SK-N-SH (cell line): Measurements from ENCODE around the gene CCR3. TPM values are rescaled to one million over a fixed set of nuclear protein-coding genes. Genes with fewer than 3 reads are reported as not detected.

Experiments used
- CTCF ChIA-PET: fragments of 300-600, 350-600 bp; formaldehyde crosslinking; extraction: SDS; loops from one replicate; lab custom pipeline; 2021; lab: Yijun Ruan, JAX
- POLR2A ChIA-PET: fragments of 350-600 bp; sonication (Branson Sonifier 250); formaldehyde crosslinking; extraction: SDS; loops from one replicate; lab custom pipeline; 2020; ENCODE audit warnings: antibody characterized with exemption, inconsistent platforms; lab: Yijun Ruan, JAX
- DNase-seq: peaks from one replicate; pipeline ENCODE4 v3.0.0; 2012
- H2AFZ ChIP-seq: fragments of 200-600 bp; sonication (generic); 2 replicates; pipeline ENCODE4 v1.8.1; 2016; ENCODE audit warnings: antibody characterized with exemption, mild to moderate bottlenecking, low read depth
- H3F3A ChIP-seq: fragments of 200-600 bp; sonication (generic); replicated peaks from 2 replicates; pipeline ENCODE3; 2016; ENCODE audit warnings: antibody characterized with exemption, mild to moderate bottlenecking; ENCODE audit not compliant: insufficient read depth
- H3K27ac ChIP-seq, 2 experiments: fragments of 200-500 bp in 1 of 2; fragments of 200-600 bp in 1 of 2; sonication (Bioruptor generic) in 1 of 2; sonication (generic), shearing (Covaris generic) in 1 of 2; 2 replicates each; pipeline versions ENCODE4 v1.5.1 to v1.6.1; 2014 to 2016; ENCODE audit warnings: low read depth in 2 of 2, inconsistent platforms in 1 of 2, low read length in 1 of 2, mild to moderate bottlenecking in 1 of 2, mixed read lengths in 1 of 2
- H3K27me3 ChIP-seq: fragments of 200-600 bp; sonication (generic), shearing (Covaris generic); 2 replicates; pipeline ENCODE4 v1.6.1; 2016; ENCODE audit warnings: mixed run types; ENCODE audit not compliant: insufficient read depth
- H3K36me3 ChIP-seq, 2 experiments: fragments of 200-500 bp in 1 of 2; fragments of 200-600 bp in 1 of 2; sonication (Bioruptor generic) in 1 of 2; sonication (generic) in 1 of 2; replicated peaks in 1 of 2; 2 replicates each; pipeline versions ENCODE3 to v1.5.1; 2014 to 2016; ENCODE audit warnings: low read length in 1 of 2, mild to moderate bottlenecking in 1 of 2; ENCODE audit not compliant: insufficient read depth in 2 of 2, control insufficient read depth in 1 of 2
- H3K4me1 ChIP-seq, 2 experiments: fragments of 200-500 bp in 1 of 2; fragments of 200-600 bp in 1 of 2; sonication (Bioruptor generic) in 1 of 2; sonication (generic), shearing (Covaris generic) in 1 of 2; 2 replicates each; pipeline versions ENCODE4 v1.5.1 to v1.6.1; 2014 to 2016; ENCODE audit warnings: low read depth in 1 of 2, low read length in 1 of 2, mixed run types in 1 of 2; ENCODE audit not compliant: insufficient read depth in 2 of 2, control insufficient read depth in 1 of 2
- H3K4me2 ChIP-seq: fragments of 200-600 bp; sonication (generic), shearing (Covaris generic); 2 replicates; pipeline ENCODE4 v1.6.1; 2017; ENCODE audit warnings: mixed run types
- H3K4me3 ChIP-seq, 2 experiments: fragments of 200-500 bp in 1 of 2; fragments of 200-600 bp in 1 of 2; sonication (Bioruptor generic) in 1 of 2; sonication (generic), shearing (Covaris generic) in 1 of 2; 2 replicates each; pipeline versions ENCODE4 v1.5.1 to v1.8.1; 2014 to 2016; ENCODE audit warnings: low read depth in 2 of 2, inconsistent platforms in 1 of 2, low read length in 1 of 2, mild to moderate bottlenecking in 1 of 2, mixed read lengths in 1 of 2, moderate library complexity in 1 of 2
- H3K79me2 ChIP-seq: fragments of 200-600 bp; sonication (generic); 2 replicates; pipeline ENCODE4 v1.8.1; 2017; ENCODE audit warnings: mild to moderate bottlenecking; ENCODE audit not compliant: insufficient read depth
- H3K9ac ChIP-seq: fragments of 200-600 bp; sonication (generic); 2 replicates; pipeline ENCODE4 v1.6.1; 2017; ENCODE audit warnings: mixed run types
- H3K9me2 ChIP-seq: fragments of 200-600 bp; sonication (generic); 2 replicates; pipeline ENCODE4 v1.6.1; 2017; ENCODE audit warnings: mixed run types
- H3K9me3 ChIP-seq: fragments of 200-600 bp; sonication (generic); 2 replicates; pipeline ENCODE4 v1.6.1; 2017; ENCODE audit warnings: mixed run types, mild to moderate bottlenecking, moderate library complexity
- H4K20me1 ChIP-seq: fragments of 200-600 bp; sonication (generic); 2 replicates; pipeline ENCODE4 v1.6.1; 2017; ENCODE audit warnings: mild to moderate bottlenecking, mixed run types; ENCODE audit not compliant: insufficient read depth
- ELF1 ChIP-seq: IDR thresholded peaks from 2 replicates; pipeline ENCODE4 v1.4.0; 2012
- EP300 ChIP-seq, 2 experiments: IDR thresholded peaks; 2 replicates each; pipeline versions ENCODE4 v1.4.0 to v1.6.1; 2012; ENCODE audit warnings: borderline replicate concordance in 1 of 2, low read depth in 1 of 2, low read length in 1 of 2
- EZH2phosphoT487 ChIP-seq: fragments of 200-600 bp; sonication (generic); IDR thresholded peaks from 2 replicates; pipeline ENCODE4 v1.6.1; 2017; ENCODE audit warnings: low read depth, mixed run types, mild to moderate bottlenecking, antibody characterized with exemption, moderate library complexity, borderline replicate concordance
- FOXJ3 ChIP-seq: sonication (generic); formaldehyde crosslinking; IDR thresholded peaks from 2 replicates; pipeline ENCODE4 v1.5.1; 2020; ENCODE audit warnings: mild to moderate bottlenecking, missing genetic modification reagents
- FOXM1 ChIP-seq: IDR thresholded peaks from 2 replicates; pipeline ENCODE4 v1.4.0; 2012; ENCODE audit warnings: low read depth, mild to moderate bottlenecking
- GABPA ChIP-seq: IDR thresholded peaks from 2 replicates; pipeline ENCODE4 v1.4.0; 2012; ENCODE audit warnings: low read depth, mild to moderate bottlenecking
- GATA2 ChIP-seq: sonication (generic); formaldehyde crosslinking; IDR thresholded peaks from 2 replicates; pipeline ENCODE4 v1.5.0; 2020; ENCODE audit warnings: mild to moderate bottlenecking, missing genetic modification reagents
- IRF3 ChIP-seq: fragments of 150-350 bp; IDR thresholded peaks from 2 replicates; pipeline ENCODE4 v1.6.1; 2016; ENCODE audit warnings: mild to moderate bottlenecking, low read depth, low read length
- JUND ChIP-seq: IDR thresholded peaks from 2 replicates; pipeline ENCODE4 v1.4.0; 2012
- MEF2A ChIP-seq: IDR thresholded peaks from 2 replicates; pipeline ENCODE4 v1.4.0; 2012; ENCODE audit warnings: low read depth, borderline replicate concordance
- NRF1 ChIP-seq: IDR thresholded peaks from 2 replicates; pipeline ENCODE4 v1.6.1; 2012; ENCODE audit warnings: low read depth, mild to moderate bottlenecking, low read length
- POLR2AphosphoS5 ChIP-seq: IDR thresholded peaks from 2 replicates; pipeline ENCODE4 v1.6.1; 2012; ENCODE audit warnings: low read depth, low read length
- RAD21 ChIP-seq: IDR thresholded peaks from 2 replicates; pipeline ENCODE4 v1.6.1; 2012; ENCODE audit warnings: mild to moderate bottlenecking, low read length
- SIN3A ChIP-seq: IDR thresholded peaks from 2 replicates; pipeline ENCODE4 v1.6.1; 2012; ENCODE audit warnings: low read depth, mild to moderate bottlenecking, low read length, moderate library complexity, borderline replicate concordance
- SMC3 ChIP-seq: IDR thresholded peaks from 2 replicates; pipeline ENCODE4 v1.6.1; 2012; ENCODE audit warnings: low read depth, low read length, improper control_type of control experiment
- TAF1 ChIP-seq: IDR thresholded peaks from 2 replicates; pipeline ENCODE4 v1.6.1; 2012; ENCODE audit warnings: low read depth, mild to moderate bottlenecking, low read length, moderate library complexity, borderline replicate concordance
- TEAD4 ChIP-seq: IDR thresholded peaks from 2 replicates; pipeline ENCODE4 v1.4.0; 2012; ENCODE audit warnings: mild to moderate bottlenecking, borderline replicate concordance; ENCODE audit not compliant: insufficient read depth
- USF1 ChIP-seq: IDR thresholded peaks from 2 replicates; pipeline ENCODE4 v1.4.0; 2012; ENCODE audit warnings: low read depth, borderline replicate concordance
- WGBS: methylation state at CpG from one replicate; pipeline ENCODE4 v1.1.6; 2017; ENCODE audit warnings: low lambda C conversion rate; 5-methylcytosine and 5-hydroxymethylcytosine counted together
- polyA plus RNA-seq, 3 experiments: library from polyadenylated mRNA; depleted of rRNA; stranded (reverse); fragments of >200 nt; gene quantifications; 2 replicates each; pipeline ENCODE4 v1.2.3, GENCODE V29; 2012
- TF ChIP-seq, protein P1 (sequence below): IDR thresholded peaks from 2 replicates; pipeline ENCODE4 v1.4.0; 2012; ENCODE audit warnings: low read depth
- TF ChIP-seq, protein P2 (sequence below): fragments of 150-350 bp; IDR thresholded peaks from 2 replicates; pipeline ENCODE4 v1.6.1; 2017; ENCODE audit warnings: antibody characterized with exemption, low read length, low read depth, borderline replicate concordance

CCR3 gene
- polyA plus RNA-seq, 1 of the 3 experiments (the other 2 are of a cell fraction), result not detected

GRCh38 chr3:46261926-46262594 lies 19.8 kb downstream of the CCR3 start:
- DNase-seq, result no peak
- no peaks in the 10 kb centered on the region for H3K36me3 ChIP-seq
- H3K4me1 ChIP-seq, result no peaks in the 10 kb centered on the region
- WGBS, result 3% methylated on average over 5 of the region's 5 CpGs
- TF ChIP-seq TAF1, result no peak
- no peak for TF ChIP-seq RAD21
- TF ChIP-seq, protein P1, sequence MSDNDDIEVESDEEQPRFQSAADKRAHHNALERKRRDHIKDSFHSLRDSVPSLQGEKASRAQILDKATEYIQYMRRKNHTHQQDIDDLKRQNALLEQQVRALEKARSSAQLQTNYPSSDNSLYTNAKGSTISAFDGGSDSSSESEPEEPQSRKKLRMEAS, result no peak
- no peak for TF ChIP-seq POLR2AphosphoS5
- no peak for TF ChIP-seq EZH2phosphoT487
- no peak for TF ChIP-seq ELF1
- no peak for TF ChIP-seq IRF3
- TF ChIP-seq GATA2, result no peak
- TF ChIP-seq JUND, result no peak
- TF ChIP-seq USF1, result no peak
- TF ChIP-seq MEF2A, result no peak
- TF ChIP-seq EP300 (IDR thresholded peaks at IDR 0.05; ENCODE audit: borderline replicate concordance in 1 of 2, low read depth in 1 of 2, low read length in 1 of 2), result no peak
- TF ChIP-seq, protein P2, sequence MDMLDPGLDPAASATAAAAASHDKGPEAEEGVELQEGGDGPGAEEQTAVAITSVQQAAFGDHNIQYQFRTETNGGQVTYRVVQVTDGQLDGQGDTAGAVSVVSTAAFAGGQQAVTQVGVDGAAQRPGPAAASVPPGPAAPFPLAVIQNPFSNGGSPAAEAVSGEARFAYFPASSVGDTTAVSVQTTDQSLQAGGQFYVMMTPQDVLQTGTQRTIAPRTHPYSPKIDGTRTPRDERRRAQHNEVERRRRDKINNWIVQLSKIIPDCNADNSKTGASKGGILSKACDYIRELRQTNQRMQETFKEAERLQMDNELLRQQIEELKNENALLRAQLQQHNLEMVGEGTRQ, result no peak
- TF ChIP-seq FOXM1, result no peak
- no peak for TF ChIP-seq NRF1
- no peak for TF ChIP-seq SMC3
- no peak for TF ChIP-seq FOXJ3 (CRISPR knock-in tag)
- no peak for TF ChIP-seq TEAD4
- no peak for TF ChIP-seq SIN3A
- no peak for TF ChIP-seq GABPA
- H3K4me2 ChIP-seq, result peak overlapping the region; percentile 65
- H3K9me2 ChIP-seq, result no peaks in the 10 kb centered on the region
- CTCF ChIA-PET, result interaction anchor here (0.8 kb wide), 1 partner anchor 15 kb away, joined by 3 read pairs; no protein-coding TSS in a partner anchor
- peaks cover 7% of the 10 kb centered on the region; the same call in 1 of the 2 replicates for H3K27me3 ChIP-seq
- no peak overlapping the region for H3K27ac ChIP-seq
- peak overlapping the region; percentile 72 for H2AFZ ChIP-seq
- H3K79me2 ChIP-seq, result no peaks in the 10 kb centered on the region
- peak overlapping the region in 1 of 2 experiments; percentile 18; a peak in 1 of 4 replicates for H3K4me3 ChIP-seq
- no peaks in the 10 kb centered on the region for H3F3A ChIP-seq
- no peaks in the 10 kb centered on the region for H3K9me3 ChIP-seq
- no peaks in the 10 kb centered on the region for H4K20me1 ChIP-seq
- POLR2A ChIA-PET, result no interaction called here
- H3K9ac ChIP-seq, result no peak overlapping the region
